Measurements from ENCODE around the gene SPATA25. TPM values are rescaled to one million over a fixed set of nuclear protein-coding genes. Genes with fewer than 3 reads are reported as not detected.
A peak's percentile ranks its signal among the peaks of the same experiment; 100 is the strongest.

Gene SPATA25
- polyA plus RNA-seq, 1 donor from 2014 or later, result 5.1 TPM

DNA sequence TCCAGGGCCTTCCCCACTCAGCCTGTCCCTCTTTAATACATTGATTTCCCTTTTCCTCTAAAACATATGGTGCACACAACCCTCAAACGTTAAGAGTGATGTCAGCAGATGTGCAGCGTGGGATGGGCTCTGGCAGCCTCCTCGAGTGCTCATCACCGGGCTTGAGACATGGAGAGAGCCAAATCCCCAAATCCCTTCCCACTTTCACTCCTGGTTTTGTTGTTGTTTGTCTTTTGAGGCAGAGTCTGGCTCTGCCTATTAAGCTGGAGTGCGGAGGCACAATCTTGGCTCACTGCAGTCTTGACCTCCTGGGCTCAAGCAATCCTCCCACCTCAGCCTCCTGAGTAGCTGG lies 30.3 kb upstream of the SPATA25 start:
- no peak overlapping the region for H2AFZ ChIP-seq (ENCODE audit: low read depth, low read length)
- no peak overlapping the region for H3K27ac ChIP-seq (ENCODE audit: low read length)
- H3K4me2 ChIP-seq (ENCODE audit: low read length), result no peak overlapping the region
- TF ChIP-seq MXI1 (conservative IDR thresholded peaks at IDR 0.05; ENCODE audit: poor library complexity, severe bottlenecking), result no peak
- no peak for TF ChIP-seq SMC3 (conservative IDR thresholded peaks at IDR 0.05; ENCODE audit: poor library complexity)
- TF ChIP-seq EP300 (conservative IDR thresholded peaks at IDR 0.05; ENCODE audit: poor library complexity, severe bottlenecking), result no peak
- no peak for TF ChIP-seq TAF1 (IDR thresholded peaks at IDR 0.05; ENCODE audit: low read depth)
- no peaks in the 10 kb centered on the region for H3K36me3 ChIP-seq (ENCODE audit: insufficient read depth, low read length)
- no peaks in the 10 kb centered on the region for H3K9me3 ChIP-seq (ENCODE audit: low read length)
- H3K4me3 ChIP-seq (ENCODE audit: low read length), result no peak overlapping the region
- no peak overlapping the region for H3K9ac ChIP-seq (ENCODE audit: low read length)
- no peaks in the 10 kb centered on the region for H3K27me3 ChIP-seq (ENCODE audit: insufficient read depth, low read depth, low read length)
- H3F3A ChIP-seq (ENCODE audit: insufficient read depth, low read length, poor library complexity, severe bottlenecking), result no peaks in the 10 kb centered on the region
- no peaks in the 10 kb centered on the region for H4K20me1 ChIP-seq (ENCODE audit: insufficient read depth)
- no peaks in the 10 kb centered on the region for H3K79me2 ChIP-seq (replicated peaks; ENCODE audit: insufficient read depth, low read length)
- no peaks in the 10 kb centered on the region for H3K9me2 ChIP-seq (ENCODE audit: insufficient read depth, low read length)

DNA sequence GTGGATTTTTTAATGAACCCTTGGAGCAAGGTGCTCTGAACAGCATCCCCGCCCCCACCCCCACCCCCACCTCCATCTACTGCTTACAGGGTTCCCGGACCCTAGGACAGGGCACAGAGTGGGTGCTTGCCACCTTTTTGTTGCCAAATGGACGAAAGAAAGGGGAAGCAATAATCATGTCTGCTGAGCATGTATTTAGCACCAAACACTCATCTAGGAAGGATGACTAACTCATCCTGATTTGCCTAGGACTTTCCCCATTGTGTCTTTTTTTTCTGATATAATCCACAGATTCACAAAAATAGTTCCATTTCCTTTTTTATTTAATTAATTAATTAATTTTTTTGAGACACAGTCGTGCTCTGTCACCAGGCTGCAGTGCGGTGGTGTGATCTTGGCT lies 25.7 kb upstream of the SPATA25 start:
- Histone ChIP-seq H2AFZ (ENCODE audit: low read depth, low read length) (no peak overlapping the region), H3K27me3 (ENCODE audit: insufficient read depth, low read depth, low read length) (no peaks in the 10 kb centered on the region), H3K4me3 (ENCODE audit: low read length) (no peak overlapping the region), H3K9me2 (ENCODE audit: insufficient read depth, low read length) (no peaks in the 10 kb centered on the region), H3K27ac (ENCODE audit: low read length) (no peak overlapping the region), H4K20me1 (ENCODE audit: insufficient read depth) (no peaks in the 10 kb centered on the region), H3K4me2 (ENCODE audit: low read length) (no peak overlapping the region), H3K36me3 (ENCODE audit: insufficient read depth, low read length) (no peaks in the 10 kb centered on the region), H3F3A (ENCODE audit: insufficient read depth, low read length, poor library complexity, severe bottlenecking) (no peaks in the 10 kb centered on the region), H3K79me2 (replicated peaks; ENCODE audit: insufficient read depth, low read length) (no peaks in the 10 kb centered on the region), H3K9ac (ENCODE audit: low read length) (no peak overlapping the region), H3K9me3 (ENCODE audit: low read length) (no peaks in the 10 kb centered on the region)
- no peak for TF ChIP-seq POLR2AphosphoS5 (IDR thresholded peaks at IDR 0.05)
- TF ChIP-seq, protein P1, sequence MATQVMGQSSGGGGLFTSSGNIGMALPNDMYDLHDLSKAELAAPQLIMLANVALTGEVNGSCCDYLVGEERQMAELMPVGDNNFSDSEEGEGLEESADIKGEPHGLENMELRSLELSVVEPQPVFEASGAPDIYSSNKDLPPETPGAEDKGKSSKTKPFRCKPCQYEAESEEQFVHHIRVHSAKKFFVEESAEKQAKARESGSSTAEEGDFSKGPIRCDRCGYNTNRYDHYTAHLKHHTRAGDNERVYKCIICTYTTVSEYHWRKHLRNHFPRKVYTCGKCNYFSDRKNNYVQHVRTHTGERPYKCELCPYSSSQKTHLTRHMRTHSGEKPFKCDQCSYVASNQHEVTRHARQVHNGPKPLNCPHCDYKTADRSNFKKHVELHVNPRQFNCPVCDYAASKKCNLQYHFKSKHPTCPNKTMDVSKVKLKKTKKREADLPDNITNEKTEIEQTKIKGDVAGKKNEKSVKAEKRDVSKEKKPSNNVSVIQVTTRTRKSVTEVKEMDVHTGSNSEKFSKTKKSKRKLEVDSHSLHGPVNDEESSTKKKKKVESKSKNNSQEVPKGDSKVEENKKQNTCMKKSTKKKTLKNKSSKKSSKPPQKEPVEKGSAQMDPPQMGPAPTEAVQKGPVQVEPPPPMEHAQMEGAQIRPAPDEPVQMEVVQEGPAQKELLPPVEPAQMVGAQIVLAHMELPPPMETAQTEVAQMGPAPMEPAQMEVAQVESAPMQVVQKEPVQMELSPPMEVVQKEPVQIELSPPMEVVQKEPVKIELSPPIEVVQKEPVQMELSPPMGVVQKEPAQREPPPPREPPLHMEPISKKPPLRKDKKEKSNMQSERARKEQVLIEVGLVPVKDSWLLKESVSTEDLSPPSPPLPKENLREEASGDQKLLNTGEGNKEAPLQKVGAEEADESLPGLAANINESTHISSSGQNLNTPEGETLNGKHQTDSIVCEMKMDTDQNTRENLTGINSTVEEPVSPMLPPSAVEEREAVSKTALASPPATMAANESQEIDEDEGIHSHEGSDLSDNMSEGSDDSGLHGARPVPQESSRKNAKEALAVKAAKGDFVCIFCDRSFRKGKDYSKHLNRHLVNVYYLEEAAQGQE (IDR thresholded peaks at IDR 0.05; ENCODE audit: borderline replicate concordance), result no peak
- TF ChIP-seq SMC3 (conservative IDR thresholded peaks at IDR 0.05; ENCODE audit: poor library complexity), result no peak
- TF ChIP-seq, protein P2, sequence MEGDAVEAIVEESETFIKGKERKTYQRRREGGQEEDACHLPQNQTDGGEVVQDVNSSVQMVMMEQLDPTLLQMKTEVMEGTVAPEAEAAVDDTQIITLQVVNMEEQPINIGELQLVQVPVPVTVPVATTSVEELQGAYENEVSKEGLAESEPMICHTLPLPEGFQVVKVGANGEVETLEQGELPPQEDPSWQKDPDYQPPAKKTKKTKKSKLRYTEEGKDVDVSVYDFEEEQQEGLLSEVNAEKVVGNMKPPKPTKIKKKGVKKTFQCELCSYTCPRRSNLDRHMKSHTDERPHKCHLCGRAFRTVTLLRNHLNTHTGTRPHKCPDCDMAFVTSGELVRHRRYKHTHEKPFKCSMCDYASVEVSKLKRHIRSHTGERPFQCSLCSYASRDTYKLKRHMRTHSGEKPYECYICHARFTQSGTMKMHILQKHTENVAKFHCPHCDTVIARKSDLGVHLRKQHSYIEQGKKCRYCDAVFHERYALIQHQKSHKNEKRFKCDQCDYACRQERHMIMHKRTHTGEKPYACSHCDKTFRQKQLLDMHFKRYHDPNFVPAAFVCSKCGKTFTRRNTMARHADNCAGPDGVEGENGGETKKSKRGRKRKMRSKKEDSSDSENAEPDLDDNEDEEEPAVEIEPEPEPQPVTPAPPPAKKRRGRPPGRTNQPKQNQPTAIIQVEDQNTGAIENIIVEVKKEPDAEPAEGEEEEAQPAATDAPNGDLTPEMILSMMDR (IDR thresholded peaks at IDR 0.05; ENCODE audit: poor library complexity, severe bottlenecking), result no peak
- TF ChIP-seq MXI1 (conservative IDR thresholded peaks at IDR 0.05; ENCODE audit: poor library complexity, severe bottlenecking), result no peak
- no peak for TF ChIP-seq EP300 (conservative IDR thresholded peaks at IDR 0.05; ENCODE audit: poor library complexity, severe bottlenecking)
- no peak for TF ChIP-seq TAF1 (IDR thresholded peaks at IDR 0.05; ENCODE audit: low read depth)
- TF ChIP-seq RAD21 (conservative IDR thresholded peaks at IDR 0.05), result no peak
- no peak for TF ChIP-seq EZH2 (IDR thresholded peaks at IDR 0.05; ENCODE audit: borderline replicate concordance, insufficient read depth, low read length, poor library complexity, severe bottlenecking)

DNA sequence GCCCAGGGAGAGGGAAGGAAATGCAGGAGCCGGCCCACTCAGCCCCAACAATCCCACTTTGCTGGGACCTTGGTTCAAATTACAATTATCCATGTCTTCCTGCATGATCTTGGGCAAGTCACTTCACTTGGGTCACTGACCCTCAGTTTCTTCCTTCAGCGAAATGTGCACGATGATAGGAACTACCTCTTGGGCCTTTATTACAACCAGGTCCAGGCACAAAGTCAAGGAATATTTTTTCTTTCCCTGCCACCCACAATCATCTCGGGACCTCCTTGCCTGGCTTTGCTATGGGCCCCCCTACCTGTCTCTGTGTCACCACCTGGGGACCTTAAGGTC lies 24.9 kb upstream of the SPATA25 start:
- H3F3A ChIP-seq (ENCODE audit: insufficient read depth, low read length, poor library complexity, severe bottlenecking), result no peaks in the 10 kb centered on the region
- no peaks in the 10 kb centered on the region for H3K9me3 ChIP-seq (ENCODE audit: low read length)
- TF ChIP-seq SMC3 (conservative IDR thresholded peaks at IDR 0.05; ENCODE audit: poor library complexity) (no peak), TAF1 (IDR thresholded peaks at IDR 0.05; ENCODE audit: low read depth) (no peak), POLR2AphosphoS5 (IDR thresholded peaks at IDR 0.05) (no peak), EP300 (conservative IDR thresholded peaks at IDR 0.05; ENCODE audit: poor library complexity, severe bottlenecking) (no peak), MXI1 (conservative IDR thresholded peaks at IDR 0.05; ENCODE audit: poor library complexity, severe bottlenecking) (no peak), EZH2 (IDR thresholded peaks at IDR 0.05; ENCODE audit: borderline replicate concordance, insufficient read depth, low read length, poor library complexity, severe bottlenecking) (no peak), RAD21 (conservative IDR thresholded peaks at IDR 0.05) (no peak)
- TF ChIP-seq, protein P1 (IDR thresholded peaks at IDR 0.05; ENCODE audit: borderline replicate concordance), result no peak
- TF ChIP-seq, protein P2 (IDR thresholded peaks at IDR 0.05; ENCODE audit: poor library complexity, severe bottlenecking), result no peak
- H3K9ac ChIP-seq (ENCODE audit: low read length), result peak overlapping the region; percentile 50
- H3K4me2 ChIP-seq (ENCODE audit: low read length), result no peak overlapping the region
- no peaks in the 10 kb centered on the region for H3K36me3 ChIP-seq (ENCODE audit: insufficient read depth, low read length)
- H3K4me3 ChIP-seq (ENCODE audit: low read length), result peak overlapping the region; percentile 64
- H3K79me2 ChIP-seq (replicated peaks; ENCODE audit: insufficient read depth, low read length), result no peaks in the 10 kb centered on the region
- no peaks in the 10 kb centered on the region for H3K9me2 ChIP-seq (ENCODE audit: insufficient read depth, low read length)
- no peaks in the 10 kb centered on the region for H4K20me1 ChIP-seq (ENCODE audit: insufficient read depth)
- H3K27ac ChIP-seq (ENCODE audit: low read length), result no peak overlapping the region
- no peak overlapping the region for H2AFZ ChIP-seq (ENCODE audit: low read depth, low read length)
- no peaks in the 10 kb centered on the region for H3K27me3 ChIP-seq (ENCODE audit: insufficient read depth, low read depth, low read length)

Data from neural cell (in vitro differentiated cells).